Colon (tissue), 2 donors: ENCODE data around the gene ZNF124.

Experiments used
- FAIRE-seq: peaks from 2 replicates; lab custom pipeline; 2012; peaks lifted over from hg19 to GRCh38; lab: Jason Lieb, UNC
- donor health status: control.
- donor health status: control.

Gene ZNF124

DNA sequence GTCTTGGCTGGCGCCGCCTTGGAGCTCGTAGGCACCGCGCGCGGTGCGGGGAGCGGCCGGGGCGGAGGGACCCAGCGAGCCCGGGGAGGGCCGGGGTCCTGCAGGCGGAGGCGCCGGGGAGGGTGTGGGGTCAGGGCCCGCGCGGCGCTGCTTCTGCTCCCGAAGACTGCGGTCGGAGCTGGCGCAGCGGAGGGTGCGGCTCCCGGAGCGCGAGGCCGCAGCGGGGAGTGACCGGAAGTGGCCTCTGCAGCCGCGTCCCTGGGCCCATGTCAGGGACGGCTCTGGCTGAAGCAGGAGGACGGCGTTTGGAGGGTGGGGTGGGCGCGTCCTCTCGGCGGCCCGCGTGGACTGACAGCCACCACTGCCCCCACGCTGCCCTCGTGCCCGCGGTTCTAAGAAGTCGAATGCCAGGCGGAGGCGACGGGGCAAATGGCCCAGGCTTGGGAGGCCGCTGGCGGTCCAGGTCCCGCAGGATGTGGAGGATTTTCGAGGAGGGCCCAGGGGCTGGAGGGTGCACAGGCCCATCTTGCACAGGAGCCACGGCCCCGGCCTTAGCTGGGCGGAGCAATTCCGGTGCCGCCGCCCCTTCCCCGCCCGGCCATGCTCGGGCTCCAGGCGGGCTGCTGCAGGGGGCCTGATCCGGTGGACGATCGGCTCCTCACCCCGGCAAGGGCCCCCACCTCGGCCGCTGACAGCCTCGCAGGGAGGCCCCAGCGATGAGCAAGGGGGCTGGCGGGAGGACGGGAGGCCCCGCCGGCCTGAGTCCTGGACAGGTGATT, 59.9 kb downstream of the ZNF124 start:
- FAIRE-seq = no peak

DNA sequence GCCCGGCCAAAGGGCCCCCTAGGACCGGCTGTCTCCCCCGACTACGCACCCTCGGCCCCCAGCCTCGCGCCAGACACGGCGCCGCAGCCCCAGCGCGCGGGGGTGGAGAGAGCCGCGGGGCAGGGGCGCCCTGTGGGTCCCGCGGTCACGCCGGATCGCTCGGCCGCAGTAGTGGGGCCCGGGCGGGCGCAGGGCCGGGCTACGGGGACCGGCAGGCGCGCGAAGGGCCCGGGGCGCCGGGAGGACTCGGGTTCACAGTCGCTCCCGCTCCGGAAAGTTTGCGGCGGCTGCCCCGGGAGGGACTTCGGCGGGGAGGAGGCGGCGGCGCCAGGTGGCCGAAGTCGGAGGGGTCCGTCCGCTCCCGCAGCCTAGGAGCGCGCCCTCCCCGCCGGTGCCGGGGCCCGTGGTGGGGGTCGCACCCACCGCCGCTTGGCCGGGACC, 60.5 kb downstream of the ZNF124 start:
- FAIRE-seq = no peak

DNA sequence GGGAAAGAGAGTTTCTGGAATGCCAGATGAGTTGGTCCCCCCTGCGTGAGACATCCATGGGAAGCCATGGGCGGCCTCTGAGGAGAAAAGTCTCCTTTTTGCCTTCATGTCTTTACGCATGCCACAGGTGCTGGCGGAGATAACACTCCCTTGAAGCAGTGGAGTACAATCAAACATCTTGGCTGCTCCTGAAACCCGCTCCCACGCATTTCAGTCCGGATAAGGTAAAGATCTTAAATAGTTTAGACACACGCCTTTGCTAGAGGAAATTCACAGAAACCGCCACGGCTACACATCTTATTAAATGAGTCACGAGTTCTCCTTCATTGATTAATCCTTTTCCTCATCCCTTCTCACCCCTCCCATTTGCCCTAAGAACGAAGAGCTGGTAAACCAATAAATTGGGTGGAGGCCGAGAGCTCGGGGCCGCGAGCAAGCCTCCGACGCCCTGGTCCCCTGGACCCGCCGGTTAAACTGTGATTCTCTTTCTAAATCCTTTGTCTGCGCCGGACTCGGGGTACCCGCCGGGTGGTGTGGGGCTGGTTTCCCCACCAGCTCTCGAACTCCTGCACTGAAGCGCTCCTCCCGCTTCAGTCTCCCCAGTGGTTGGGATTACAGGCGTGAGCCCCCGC, 61.1 kb downstream of the ZNF124 start:
- no peak for FAIRE-seq

DNA sequence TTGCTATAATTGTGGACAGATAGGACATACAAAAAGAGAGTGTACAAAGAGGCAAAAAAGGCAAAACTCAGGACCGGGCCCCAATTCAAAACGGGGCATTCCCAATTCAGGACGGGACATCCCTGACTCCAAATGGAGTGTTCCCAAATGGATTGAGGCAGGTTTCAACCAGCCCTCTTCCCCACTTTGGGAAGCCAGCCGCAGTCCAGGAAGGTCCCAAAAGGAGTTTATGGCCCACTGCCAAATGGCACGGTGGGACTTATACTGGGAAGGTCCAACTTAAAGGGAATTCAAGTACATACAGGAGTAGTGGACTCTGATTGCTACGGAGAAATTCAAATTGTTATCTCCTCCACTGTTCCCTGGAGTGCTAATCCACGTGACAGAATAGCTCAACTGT, 64.1 kb downstream of the ZNF124 start:
- no peak for FAIRE-seq

DNA sequence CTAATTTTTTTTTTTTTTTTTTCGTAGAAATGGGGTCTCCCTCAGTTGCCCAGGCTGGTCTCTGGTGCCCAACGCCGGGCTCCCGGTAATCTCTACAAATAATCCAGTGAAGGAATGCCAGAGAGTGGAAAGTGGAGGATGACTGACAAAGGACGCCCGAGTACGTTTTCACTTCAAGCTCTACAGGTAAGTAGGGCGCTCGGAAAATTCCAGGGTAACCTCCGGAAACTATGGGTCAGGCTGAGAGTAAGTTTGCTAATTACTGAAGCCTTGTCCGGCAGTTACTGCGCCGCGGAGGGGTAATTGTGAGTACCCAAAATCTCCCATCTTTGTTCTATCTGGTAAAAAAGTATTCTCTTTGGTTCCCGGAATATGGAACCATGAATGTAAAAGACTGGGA, 65.9 kb downstream of the ZNF124 start:
- FAIRE-seq = no peak
